K562 (cell line): ENCODE measurements around the gene PNCK. TPM values are rescaled to one million over a fixed set of nuclear protein-coding genes. Genes with fewer than 3 reads are reported as not detected.
A peak's percentile ranks its signal among the peaks of the same experiment; 100 is the strongest.

Source experiments
- ATAC-seq: fragments of 200-7000 bp; cut with Tn5 transposase; 3 replicates; pipeline ENCODE4 v1.9.1; 2020; ENCODE audit warnings: moderate library complexity
- BruUV-seq: library from RNA; stranded (reverse); fragments of 400-500 nt; replicated peaks from 2 replicates; lab custom pipeline; 2021; lab: Mats Ljungman, UMichigan
- CTCF ChIA-PET: fragments of 300-600 bp; formaldehyde crosslinking; extraction: SDS; loops from one replicate; lab custom pipeline; 2021; ENCODE audit warnings: low intra/inter-chr PET ratio; lab: Yijun Ruan, JAX
- POLR2A ChIA-PET: fragments of 300-600, 350-650 bp; sonication (Branson Sonifier 250); formaldehyde crosslinking; extraction: SDS; loops from one replicate; lab custom pipeline; 2021; ENCODE audit warnings: antibody characterized with exemption, inconsistent platforms; lab: Yijun Ruan, JAX
- DNase-seq, 4 experiments: peaks; one replicate each; pipeline versions ENCODE4 v3.0.0 to v3.0.0-alpha.2; 2011 to 2018; ENCODE audit warnings: low spot score in 3 of 4, mixed read lengths in 3 of 4; ENCODE audit errors: extremely low read depth in 1 of 4
- FAIRE-seq: peaks from 2 replicates; lab custom pipeline; 2011; peaks lifted over from hg19 to GRCh38; lab: Jason Lieb, UNC
- H2AFZ ChIP-seq: 2 replicates; pipeline ENCODE4 v1.6.0; 2011; ENCODE audit warnings: low read depth, low read length, control low read depth, inconsistent platforms
- H3K27ac ChIP-seq: fragments of 200-600 bp; 3 replicates; pipeline ENCODE4 v1.8.0; 2011; ENCODE audit warnings: low read depth, mild to moderate bottlenecking, control low read depth, inconsistent platforms, low read length, moderate library complexity, mixed read lengths; ENCODE audit errors: extremely low read depth
- H3K27me3 ChIP-seq, 2 experiments: fragments of 300-600 bp in 1 of 2; 2 replicates in 1 of 2; 3 replicates in 1 of 2; pipeline versions ENCODE4 v1.6.0 to v1.8.0; 2011; ENCODE audit warnings: inconsistent platforms in 2 of 2, low read length in 2 of 2, mild to moderate bottlenecking in 1 of 2, mixed read lengths in 1 of 2, moderate library complexity in 1 of 2; ENCODE audit not compliant: control insufficient read depth in 2 of 2, insufficient read depth in 2 of 2
- H3K36me3 ChIP-seq: fragments of 300-600 bp; 3 replicates; pipeline ENCODE4 v1.8.0; 2011; ENCODE audit warnings: mild to moderate bottlenecking, low read length, inconsistent platforms; ENCODE audit not compliant: control insufficient read depth, insufficient read depth
- H3K4me1 ChIP-seq, 2 experiments: fragments of 200-600 bp in 1 of 2; replicated peaks in 1 of 2; 2 replicates in 1 of 2; 3 replicates in 1 of 2; pipeline versions ENCODE4 v1.5.1 to v1.8.0; 2011; ENCODE audit warnings: inconsistent platforms in 2 of 2, low read length in 2 of 2, mild to moderate bottlenecking in 1 of 2, mixed read lengths in 1 of 2, moderate library complexity in 1 of 2; ENCODE audit not compliant: control insufficient read depth in 2 of 2, insufficient read depth in 2 of 2
- H3K4me2 ChIP-seq: 2 replicates; pipeline ENCODE4 v1.6.1; 2011; ENCODE audit warnings: low read length, control low read depth, inconsistent platforms, mixed read lengths; ENCODE audit not compliant: insufficient read depth
- H3K4me3 ChIP-seq: fragments of 200-600 bp; sonication (generic), shearing (Covaris generic); 2 replicates; pipeline ENCODE4 v1.5.1; 2016; ENCODE audit warnings: control low read depth, inconsistent platforms
- H3K79me2 ChIP-seq: fragments of 200-600 bp; 3 replicates; pipeline ENCODE4 v1.8.0; 2011; ENCODE audit warnings: low read length, inconsistent platforms; ENCODE audit not compliant: control insufficient read depth, insufficient read depth
- H3K9ac ChIP-seq, 2 experiments: 2 replicates each; pipeline versions ENCODE4 v1.6.0 to v1.6.1; 2011; ENCODE audit warnings: low read depth in 2 of 2, low read length in 2 of 2, control low read depth in 1 of 2, inconsistent platforms in 1 of 2, mild to moderate bottlenecking in 1 of 2, mixed read lengths in 1 of 2; ENCODE audit not compliant: insufficient read depth in 1 of 2
- H3K9me1 ChIP-seq: one replicate; pipeline ENCODE4 v1.6.0; 2011; ENCODE audit warnings: inconsistent platforms, mild to moderate bottlenecking, low read length, moderate library complexity; ENCODE audit not compliant: control insufficient read depth, insufficient read depth
- H3K9me3 ChIP-seq: replicated peaks from 2 replicates; pipeline ENCODE4 v1.5.1; 2011; ENCODE audit warnings: low read depth, low read length, inconsistent platforms; ENCODE audit not compliant: control insufficient read depth, insufficient read depth
- H4K20me1 ChIP-seq: replicated peaks from 2 replicates; pipeline ENCODE4 v1.6.1; 2011; ENCODE audit warnings: low read length, inconsistent platforms, mixed read lengths; ENCODE audit not compliant: control insufficient read depth, insufficient read depth
- ATF1 ChIP-seq, 2 experiments: fragments of 450-650 bp in 1 of 2; IDR thresholded peaks; 2 replicates each; pipeline ENCODE4 v1.6.1; 2016; ENCODE audit warnings: missing compliant biosample characterization in 1 of 2, missing genetic modification characterization in 1 of 2
- ELF2 ChIP-seq: fragments of 250-450 bp; sonication (Bioruptor Pico); IDR thresholded peaks from 2 replicates; pipeline ENCODE4 v1.5.0; 2021; ENCODE audit warnings: mild to moderate bottlenecking
- GATAD2B ChIP-seq: fragments of 450-650 bp; IDR thresholded peaks from 2 replicates; pipeline ENCODE4 v1.6.1; 2017; ENCODE audit warnings: mild to moderate bottlenecking, borderline replicate concordance
- HDAC2 ChIP-seq: fragments of 450-650 bp; IDR thresholded peaks from 2 replicates; pipeline ENCODE4 v1.6.1; 2016; ENCODE audit warnings: mild to moderate bottlenecking
- HDAC6 ChIP-seq: IDR thresholded peaks from 2 replicates; pipeline ENCODE4 v1.6.1; 2012; ENCODE audit warnings: low read depth, mild to moderate bottlenecking, control low read depth, inconsistent platforms, low read length, moderate library complexity
- HOMEZ ChIP-seq: fragments of 250-450 bp; sonication (Bioruptor Pico); IDR thresholded peaks from 2 replicates; pipeline ENCODE4 v1.4.0; 2020; ENCODE audit warnings: mild to moderate bottlenecking, moderate library complexity
- MCM7 ChIP-seq, 2 experiments: fragments of 450-650 bp; IDR thresholded peaks; 2 replicates each; pipeline ENCODE4 v1.6.1; 2016 to 2018
- PPARD ChIP-seq: fragments of 250-450 bp; sonication (Bioruptor Pico); IDR thresholded peaks from 2 replicates; pipeline ENCODE4 v1.8.0; 2022; ENCODE audit warnings: inconsistent platforms, mild to moderate bottlenecking, moderate library complexity
- SRF ChIP-seq, 2 experiments: fragments of 250-450, 450-650 bp in 1 of 2; sonication (Bioruptor Pico) in 1 of 2; sonication (generic) in 1 of 2; formaldehyde crosslinking; IDR thresholded peaks; 2 replicates each; pipeline versions ENCODE4 v1.5.0 to v1.5.1; 2020 to 2022; ENCODE audit warnings: mild to moderate bottlenecking in 1 of 2, missing genetic modification reagents in 1 of 2
- THRAP3 ChIP-seq: fragments of 450-650 bp; IDR thresholded peaks from 2 replicates; pipeline ENCODE4 v1.6.1; 2016; ENCODE audit warnings: mild to moderate bottlenecking, inconsistent platforms, borderline replicate concordance
- ZFX ChIP-seq: sonication (generic); formaldehyde crosslinking; IDR thresholded peaks from 2 replicates; pipeline ENCODE4 v1.8.0; 2022; ENCODE audit warnings: mild to moderate bottlenecking, missing genetic modification reagents, moderate library complexity
- ZKSCAN3 ChIP-seq: fragments of 250-450 bp; sonication (Bioruptor Pico); IDR thresholded peaks from 2 replicates; pipeline ENCODE4 v1.4.0; 2020
- ZNF197 ChIP-seq: fragments of 200-800 bp; sonication (Bioruptor generic); IDR thresholded peaks from 2 replicates; pipeline ENCODE4 v1.6.1; 2016; ENCODE audit warnings: low read depth, missing genetic modification characterization, missing compliant biosample characterization
- ZNF589 ChIP-seq: fragments of 200-800 bp; sonication (Bioruptor generic); IDR thresholded peaks from 2 replicates; pipeline ENCODE4 v1.6.1; 2016; ENCODE audit warnings: low read depth, missing genetic modification characterization, missing compliant biosample characterization
- ZNF717 ChIP-seq: fragments of 250-450 bp; sonication (Bioruptor Pico); IDR thresholded peaks from 2 replicates; pipeline ENCODE4 v1.5.0; 2021
- WGBS: fragments of 100-300 bp; shearing (Covaris generic); methylation state at CpG from one replicate; pipeline ENCODE4 v1.1.6; 2016; ENCODE audit warnings: low coverage, mixed read lengths; ENCODE audit not compliant: insufficient coverage; ENCODE audit errors: missing lambda C conversion rate; 5-methylcytosine and 5-hydroxymethylcytosine counted together
- in situ Hi-C: fragments of 300-500 bp; cut with MboI; formaldehyde crosslinking; loops from 4 replicates; pipeline ENCODE4 v1.15.0; 2018; ENCODE audit warnings: inconsistent platforms, mixed read lengths
- intact Hi-C: fragments of 100-400 bp; cut with micrococcal nuclease; formaldehyde crosslinking; loops from 2 replicates; pipeline ENCODE4 v1.14.2; 2022
- polyA plus RNA-seq, 8 experiments: library from polyadenylated mRNA; depleted of rRNA in 4 of 8; stranded (reverse) in 5 of 8; unstranded in 3 of 8; fragments of >200 nt; fragmentation: Nextera tagmentation in 2 of 8; fragmentation: Illumina TruSeq in 1 of 8; extraction: Ambion mirVana in 2 of 8; extraction: Trizol in 1 of 8; gene quantifications; 2 replicates each; pipeline versions ENCODE4 v1.2.1 to v1.2.3, GENCODE V29; 2011 to 2014; ENCODE audit warnings: inconsistent platforms in 1 of 8, missing spikeins in 1 of 8
- total RNA-seq, 7 experiments: library from RNA; depleted of rRNA in 6 of 7; stranded (reverse); fragments of >200 nt in 6 of 7; fragmentation: Illumina TruSeq in 2 of 7; extraction: Trizol in 2 of 7; gene quantifications; 2 replicates each; pipeline versions ENCODE4 v1.2.1 to v1.2.3, GENCODE V29; 2011 to 2021; ENCODE audit warnings: low replicate concordance in 1 of 7
- TF ChIP-seq, protein P1 (sequence below): fragments of 450-650 bp; formaldehyde crosslinking; IDR thresholded peaks from 2 replicates; pipeline ENCODE4 v1.4.0; 2020; ENCODE audit warnings: mild to moderate bottlenecking, moderate library complexity
- TF ChIP-seq, protein P2 (sequence below), 2 experiments: fragments of 450-650 bp; conservative IDR thresholded peaks; 2 replicates each; pipeline ENCODE4 v1.6.1; 2017; ENCODE audit warnings: mild to moderate bottlenecking in 2 of 2, moderate library complexity in 2 of 2
- TF ChIP-seq, protein P3 (sequence below): sonication (generic); formaldehyde crosslinking; IDR thresholded peaks from 2 replicates; pipeline ENCODE4 v1.9.0; 2022; ENCODE audit warnings: mild to moderate bottlenecking, missing genetic modification reagents

The PNCK gene
- total and polyA plus RNA-seq, 9 of the 15 experiments (the other 6 are each of a cell fraction or from before 2014, with no cell fraction given), result 0.13 to 7.5 (median 1.2) TPM; not detected in 1

DNA sequence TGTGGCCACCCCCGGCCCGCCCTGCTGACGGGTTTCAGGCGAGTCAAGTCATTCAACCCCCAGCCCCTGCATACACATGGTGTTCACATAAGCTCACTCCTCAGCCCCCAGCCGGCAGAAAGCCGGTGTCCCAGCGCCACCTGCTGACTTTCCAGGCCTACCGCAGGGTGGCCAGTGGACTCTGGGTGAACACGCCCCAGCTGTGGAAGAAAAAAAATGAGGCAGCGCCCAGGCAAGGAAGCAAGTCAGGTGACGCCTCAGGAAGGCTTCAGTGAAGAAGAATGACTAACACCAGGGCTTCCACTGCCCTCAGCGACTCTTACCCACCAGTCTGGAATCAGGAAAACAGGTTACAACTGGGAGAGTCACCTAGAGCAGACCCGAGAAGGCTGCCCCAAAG, 34.8 kb upstream of the PNCK start:
- Histone ChIP-seq H3K36me3 (peaks cover 77% of the 10 kb centered on the region; the same call in 2 of the 3 replicates), H3K9ac (peak overlapping the region in 1 of 2 experiments; percentile 55; a peak in 2 of 4 replicates), H3K4me3 (no peak overlapping the region), H3K4me2 (peak overlapping the region; percentile 18; the same call in 1 of the 2 replicates), H2AFZ (no peak overlapping the region), H3K79me2 (peaks cover 9% of the 10 kb centered on the region; the same call in 1 of the 3 replicates), H3K27me3 (no peaks in the 10 kb centered on the region), H3K9me3 (no peaks in the 10 kb centered on the region), H3K4me1 (peaks cover 3 to 13% of the 10 kb centered on the region in 2 experiments; a peak in 4 of 5 replicates), H3K9me1 (peaks cover 3% of the 10 kb centered on the region), H4K20me1 (no peaks in the 10 kb centered on the region; the same call in 1 of the 2 replicates), H3K27ac (peak overlapping the region; percentile 60; the same call in 2 of the 3 replicates)
- BruUV-seq, result no TSS peak
- ChIA-PET POLR2A (interaction anchor here (0.7 to 1.6 kb wide), 7 partner anchors 10 to 967 kb away, joined by 3 to 6 read pairs (median 4); partner anchors contain the start of genes IDH3G and SSR4), CTCF (interaction anchor here (2.0 to 3.0 kb wide), 2 partner anchors 128 to 169 kb away, joined by 5 to 14 read pairs; no protein-coding TSS in a partner anchor)
- intact Hi-C loops, result loop anchor here (2.0 kb wide), 1 partner anchor 98 kb away; no protein-coding TSS in a partner anchor
- 23% methylated on average over 11 of the region's 13 CpGs for WGBS
- FAIRE-seq (peak; percentile 90), ATAC-seq (peak; percentile 98), DNase-seq (peak; percentile 50 to 89 (median 65))
- in situ Hi-C loops, result no loop called here
- no peak for TF ChIP-seq ELF2
- no peak for TF ChIP-seq HDAC6
- TF ChIP-seq ZNF717 (CRISPR knock-in tag), result no peak
- no peak for TF ChIP-seq ATF1 (CRISPR knock-in tag; IDR thresholded peaks at IDR 0.05)
- peak; percentile 28; the same call in 1 of the 2 replicates for TF ChIP-seq ATF1 (tag; IDR thresholded peaks at IDR 0.05)
- TF ChIP-seq ZKSCAN3 (CRISPR knock-in tag), result no peak
- no peak for TF ChIP-seq THRAP3
- no peak for TF ChIP-seq ZNF589
- TF ChIP-seq, protein P1, sequence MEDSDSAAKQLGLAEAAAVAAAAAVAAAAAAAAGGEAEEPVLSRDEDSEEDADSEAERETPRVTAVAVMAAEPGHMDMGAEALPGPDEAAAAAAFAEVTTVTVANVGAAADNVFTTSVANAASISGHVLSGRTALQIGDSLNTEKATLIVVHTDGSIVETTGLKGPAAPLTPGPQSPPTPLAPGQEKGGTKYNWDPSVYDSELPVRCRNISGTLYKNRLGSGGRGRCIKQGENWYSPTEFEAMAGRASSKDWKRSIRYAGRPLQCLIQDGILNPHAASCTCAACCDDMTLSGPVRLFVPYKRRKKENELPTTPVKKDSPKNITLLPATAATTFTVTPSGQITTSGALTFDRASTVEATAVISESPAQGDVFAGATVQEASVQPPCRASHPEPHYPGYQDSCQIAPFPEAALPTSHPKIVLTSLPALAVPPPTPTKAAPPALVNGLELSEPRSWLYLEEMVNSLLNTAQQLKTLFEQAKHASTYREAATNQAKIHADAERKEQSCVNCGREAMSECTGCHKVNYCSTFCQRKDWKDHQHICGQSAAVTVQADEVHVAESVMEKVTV (CRISPR knock-in tag), result peak; percentile 36; the same call in 1 of the 2 replicates
- TF ChIP-seq HOMEZ, result no peak
- TF ChIP-seq, protein P2, sequence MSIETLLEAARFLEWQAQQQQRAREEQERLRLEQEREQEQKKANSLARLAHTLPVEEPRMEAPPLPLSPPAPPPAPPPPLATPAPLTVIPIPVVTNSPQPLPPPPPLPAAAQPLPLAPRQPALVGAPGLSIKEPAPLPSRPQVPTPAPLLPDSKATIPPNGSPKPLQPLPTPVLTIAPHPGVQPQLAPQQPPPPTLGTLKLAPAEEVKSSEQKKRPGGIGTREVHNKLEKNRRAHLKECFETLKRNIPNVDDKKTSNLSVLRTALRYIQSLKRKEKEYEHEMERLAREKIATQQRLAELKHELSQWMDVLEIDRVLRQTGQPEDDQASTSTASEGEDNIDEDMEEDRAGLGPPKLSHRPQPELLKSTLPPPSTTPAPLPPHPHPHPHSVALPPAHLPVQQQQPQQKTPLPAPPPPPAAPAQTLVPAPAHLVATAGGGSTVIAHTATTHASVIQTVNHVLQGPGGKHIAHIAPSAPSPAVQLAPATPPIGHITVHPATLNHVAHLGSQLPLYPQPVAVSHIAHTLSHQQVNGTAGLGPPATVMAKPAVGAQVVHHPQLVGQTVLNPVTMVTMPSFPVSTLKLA (conservative IDR thresholded peaks at IDR 0.05), result peak in 1 of 2 experiments; percentile 40; a peak in 1 of 4 replicates
- TF ChIP-seq ZNF197 (CRISPR knock-in tag), result no peak
- no peak for TF ChIP-seq GATAD2B
- TF ChIP-seq, protein P3, sequence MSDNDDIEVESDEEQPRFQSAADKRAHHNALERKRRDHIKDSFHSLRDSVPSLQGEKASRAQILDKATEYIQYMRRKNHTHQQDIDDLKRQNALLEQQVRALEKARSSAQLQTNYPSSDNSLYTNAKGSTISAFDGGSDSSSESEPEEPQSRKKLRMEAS (CRISPR knock-in tag), result peak; percentile 59; the same call in 1 of the 2 replicates
- no peak for TF ChIP-seq PPARD (CRISPR knock-in tag)
- no peak for TF ChIP-seq SRF (CRISPR knock-in tag; IDR thresholded peaks at IDR 0.05)
- TF ChIP-seq MCM7 (IDR thresholded peaks at IDR 0.05), result no peak
- no peak for TF ChIP-seq HDAC2
- TF ChIP-seq ZFX (CRISPR knock-in tag), result no peak
